RWPE1 (cell line): ENCODE data around the gene OTUD1.

Experiments used
- CTCF ChIA-PET: fragments of 350-600 bp; sonication (Branson Sonifier 250); formaldehyde crosslinking; extraction: SDS; loops from one replicate; lab custom pipeline; 2021; lab: Yijun Ruan, JAX
- POLR2A ChIA-PET: fragments of 400-600 bp; formaldehyde crosslinking; extraction: SDS; loops from one replicate; lab custom pipeline; 2020; ENCODE audit warnings: antibody characterized with exemption; ENCODE audit not compliant: low non-redundant PET; lab: Yijun Ruan, JAX
- DNase-seq: peaks from one replicate; pipeline ENCODE4 v3.0.0; 2012; ENCODE audit warnings: low spot score
- H3K27ac ChIP-seq: fragments of 450-650 bp; 2 replicates; pipeline ENCODE4 v1.5.1; 2017
- CTCF ChIP-seq: fragments of 450-650 bp; conservative IDR thresholded peaks from 2 replicates; pipeline ENCODE4 v1.5.1; 2017; ENCODE audit warnings: low read depth, mild to moderate bottlenecking

Gene OTUD1

GRCh38 chr10:23467548-23467947 is 28.7 kb downstream of the OTUD1 start:
- no peak for DNase-seq
- no peak for TF ChIP-seq CTCF
- ChIA-PET POLR2A (no interaction called here), CTCF (no interaction called here)
- H3K27ac ChIP-seq = no peak overlapping the region

- CTCF ChIA-PET = interaction anchor here (0.6 kb wide), 1 partner anchor 151 kb away, joined by 3 read pairs; no protein-coding TSS in a partner anchor
- H3K27ac ChIP-seq = no peak overlapping the region
- DNase-seq = no peak
- POLR2A ChIA-PET = no interaction called here
- no peak for TF ChIP-seq CTCF
Measured at GRCh38 chr10:23469596-23470237, 30.8 kb downstream of the OTUD1 start.

DNA sequence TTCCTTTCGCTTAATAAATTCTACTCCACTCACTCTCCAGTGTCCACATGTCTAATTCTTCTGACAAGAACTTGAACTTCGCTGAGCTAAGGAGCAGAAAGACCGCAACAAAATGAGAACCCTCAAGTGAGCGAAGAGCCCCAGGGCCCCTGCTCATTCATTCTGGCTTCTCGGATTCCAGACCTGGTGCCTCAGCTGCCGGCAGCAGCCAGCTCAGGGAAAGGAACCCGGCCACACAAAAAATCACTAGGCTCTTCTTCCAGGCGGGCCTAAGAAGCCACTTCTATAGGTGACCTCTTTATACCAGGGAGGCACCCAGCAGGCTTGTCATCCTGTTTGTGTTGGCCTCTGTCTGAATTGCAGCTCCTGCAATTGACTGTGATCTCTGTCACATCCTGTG is 33.3 kb downstream of the OTUD1 start:
- ChIA-PET CTCF (interaction anchor here (0.5 kb wide), 1 partner anchor 31 kb away, joined by 3 read pairs; no protein-coding TSS in a partner anchor), POLR2A (no interaction called here)
- no peak for TF ChIP-seq CTCF
- no peak overlapping the region for H3K27ac ChIP-seq
- DNase-seq = no peak

GRCh38 chr10:23474081-23474480 is 35.2 kb downstream of the OTUD1 start:
- CTCF ChIA-PET = no interaction called here
- DNase-seq = no peak
- no peak overlapping the region for H3K27ac ChIP-seq
- no peak for TF ChIP-seq CTCF
- POLR2A ChIA-PET = no interaction called here

GRCh38 chr10:23474626-23475025 is 35.8 kb downstream of the OTUD1 start:
- no peak for DNase-seq
- POLR2A ChIA-PET = no interaction called here
- no peak for TF ChIP-seq CTCF
- no peak overlapping the region for H3K27ac ChIP-seq
- CTCF ChIA-PET = no interaction called here

- ChIA-PET POLR2A (no interaction called here), CTCF (no interaction called here)
- no peak for TF ChIP-seq CTCF
- no peak overlapping the region for H3K27ac ChIP-seq
- no peak for DNase-seq
Measured at GRCh38 chr10:23478570-23478969, 39.7 kb downstream of the OTUD1 start.
